Erythroblast (primary cell): ENCODE measurements around the gene TBX18.

Source experiments
- GATA1 ChIP-seq: IDR thresholded peaks from 2 replicates; pipeline ENCODE4 v1.6.1; 2011; ENCODE audit warnings: low read depth, mild to moderate bottlenecking, control low read depth, low read length, moderate library complexity
- POLR2A ChIP-seq: IDR thresholded peaks from 2 replicates; pipeline ENCODE4 v1.6.1; 2011; ENCODE audit warnings: mild to moderate bottlenecking, low read length

GRCh38 chr6:84763003-84763885 lies 1.2 kb downstream of the TBX18 start:
- TF ChIP-seq POLR2A (no peak), GATA1 (no peak)
